NCI-H1694 treated with DMSO at 0.1 percent for 48 hours (cell line): Measurements from ENCODE around the gene RBM19.
"Not testable (repeated sequence)": the region's sequence is repeated elsewhere in the genome, so short reads cannot be mapped to it uniquely, and the experiment has no call there.

Source experiments
- DNase-seq: peaks from one replicate; lab custom pipeline; 2025; lab: John Stamatoyannopoulos, UW

RBM19 gene

DNA sequence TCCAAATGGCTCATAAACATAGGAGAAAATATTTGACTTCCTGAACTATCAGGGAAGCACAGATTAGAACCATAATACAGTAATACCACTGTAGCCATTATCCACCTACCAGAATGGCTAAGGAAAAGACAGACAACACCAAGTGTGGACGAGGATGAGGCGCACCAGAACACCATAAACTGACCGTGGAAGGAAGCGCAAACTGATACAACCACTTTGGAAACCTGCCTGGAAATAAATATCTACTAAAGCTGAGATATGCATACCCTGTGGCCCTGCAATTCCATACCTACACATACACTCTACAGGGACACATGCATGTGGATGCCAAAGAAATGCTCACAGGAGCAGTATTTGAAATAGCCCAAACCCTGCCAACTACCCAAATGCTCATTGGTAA is 60.3 kb downstream of the RBM19 start:
- no peak for DNase-seq

DNA sequence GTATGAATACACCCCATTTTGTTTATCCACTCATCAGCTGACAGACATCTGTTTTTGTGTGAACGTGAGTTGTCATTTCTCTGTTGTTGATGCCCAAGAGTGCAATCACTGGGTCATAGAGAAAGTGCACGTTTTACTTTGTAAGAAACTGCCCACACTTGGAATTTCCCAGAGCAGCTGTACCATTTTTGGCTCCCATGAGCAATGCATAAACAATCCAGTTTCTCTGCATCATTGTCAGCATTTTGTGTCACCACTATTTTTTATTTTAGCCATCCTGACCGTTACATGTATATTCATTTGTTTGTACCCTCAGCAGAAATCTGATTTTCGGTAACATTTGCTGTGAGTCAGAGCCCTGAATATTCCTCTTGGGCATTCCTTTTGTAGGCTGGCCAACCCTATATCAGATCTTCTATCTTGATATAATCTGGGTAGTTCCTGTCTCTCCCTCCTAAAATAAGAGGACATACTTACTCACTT is 62.7 kb downstream of the RBM19 start:
- no peak for DNase-seq

DNA sequence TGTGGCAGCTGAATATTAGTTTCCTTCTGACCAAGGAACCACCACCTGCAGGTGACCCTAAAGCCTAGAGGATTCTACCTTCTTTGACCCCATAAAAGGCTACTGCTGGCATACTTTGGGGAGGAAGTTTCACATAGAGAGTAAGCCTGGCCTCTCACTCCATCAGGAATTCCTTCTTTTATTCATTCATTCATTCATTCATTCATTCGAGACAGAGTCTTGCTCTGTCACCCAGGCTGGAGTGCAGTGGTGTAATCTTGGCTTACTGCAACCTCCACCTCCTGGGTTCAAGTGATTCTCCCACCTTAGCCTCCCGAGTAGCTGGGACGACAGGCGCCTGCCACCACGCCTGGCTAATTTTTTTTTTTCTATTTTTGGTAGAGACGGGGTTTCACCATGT is 64.8 kb downstream of the RBM19 start:
- not testable (repeated sequence) for DNase-seq

DNA sequence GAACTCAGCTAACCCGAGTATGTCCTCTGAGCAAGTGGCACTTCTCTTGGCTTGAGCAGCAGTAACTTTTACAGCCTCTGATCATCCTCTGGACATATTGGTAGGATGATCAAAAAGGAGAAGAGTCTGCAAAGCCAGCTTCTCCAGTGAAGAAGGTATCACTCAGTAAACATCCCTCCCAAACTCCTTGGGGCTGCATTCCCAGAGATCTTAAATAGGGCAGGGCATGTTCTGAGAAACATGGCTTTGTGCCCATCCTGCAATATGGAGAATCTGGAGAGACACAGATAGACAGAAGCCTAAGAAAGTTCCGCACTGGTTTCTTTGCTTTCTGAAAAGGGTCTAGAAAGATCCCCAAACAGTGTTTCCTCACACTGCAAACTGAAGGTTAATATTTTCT is 65.4 kb downstream of the RBM19 start:
- DNase-seq = no peak

DNA sequence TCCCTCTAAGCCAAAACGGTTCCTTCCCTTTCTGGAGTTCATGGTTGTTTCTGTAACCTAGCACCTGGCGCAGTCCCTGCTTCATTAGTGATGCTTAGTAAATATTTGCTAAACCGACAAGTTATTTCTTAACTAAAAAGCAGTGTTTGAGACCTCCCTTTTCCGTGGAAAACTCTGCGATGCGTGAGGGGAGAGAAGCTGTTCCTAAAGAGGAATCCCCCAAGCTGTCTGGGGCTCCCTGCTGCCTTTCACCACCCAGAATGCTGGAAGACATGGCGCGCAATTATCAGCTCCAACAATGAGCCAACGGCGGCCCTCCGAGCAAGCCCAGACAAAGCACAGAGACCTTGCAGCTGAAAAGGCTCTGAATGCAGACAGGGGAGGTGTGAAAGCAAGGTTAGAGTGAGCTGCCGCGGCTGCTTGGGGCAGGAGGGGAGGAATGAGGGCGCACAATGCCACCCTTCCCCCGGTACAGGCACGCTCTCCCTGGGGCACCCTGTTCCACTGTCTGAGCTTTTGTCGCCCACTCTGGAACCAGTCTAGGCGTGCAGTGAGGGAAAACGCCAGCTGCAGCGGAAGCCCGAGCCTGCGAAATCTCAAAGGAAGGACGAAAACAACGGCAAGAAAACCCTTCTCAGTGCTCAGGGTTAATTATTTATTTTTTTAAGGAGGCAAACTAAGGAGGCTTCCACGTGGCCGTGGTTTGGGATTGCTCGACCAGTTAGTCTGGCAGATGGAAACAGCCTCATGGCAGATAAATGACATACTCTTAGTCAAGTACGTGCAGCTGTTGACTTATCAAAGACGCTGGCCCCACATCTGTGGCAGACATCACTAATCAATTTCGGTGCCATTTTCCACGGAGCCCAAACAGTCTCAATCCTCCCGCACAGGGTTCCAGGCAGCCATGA is 66.3 kb downstream of the RBM19 start:
- peak; percentile 46 for DNase-seq

DNA sequence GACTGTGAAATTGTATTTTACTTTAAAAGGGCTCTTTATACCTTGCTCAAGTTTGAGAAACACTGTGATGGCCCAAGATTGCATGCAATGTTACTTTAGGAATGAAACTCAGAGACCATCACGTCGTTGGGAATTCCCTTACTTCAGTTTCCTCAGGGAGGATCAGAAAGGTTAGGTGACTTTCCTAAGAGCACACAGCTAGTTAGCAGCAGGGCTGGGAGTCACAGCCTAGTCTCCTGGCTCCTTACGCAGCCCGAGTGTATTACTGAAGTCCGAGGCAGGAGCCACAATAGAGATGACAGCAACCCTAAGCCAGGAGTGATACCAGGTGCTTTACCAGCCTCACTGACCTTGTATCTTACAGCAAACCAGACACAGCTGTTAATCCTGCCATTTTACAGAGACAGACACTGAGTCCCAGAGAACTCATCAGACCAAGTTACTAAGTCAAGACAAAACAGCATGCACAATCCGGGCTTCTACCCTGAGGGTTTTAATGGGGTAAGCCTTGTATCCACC is 67.0 kb downstream of the RBM19 start:
- DNase-seq = no peak

DNA sequence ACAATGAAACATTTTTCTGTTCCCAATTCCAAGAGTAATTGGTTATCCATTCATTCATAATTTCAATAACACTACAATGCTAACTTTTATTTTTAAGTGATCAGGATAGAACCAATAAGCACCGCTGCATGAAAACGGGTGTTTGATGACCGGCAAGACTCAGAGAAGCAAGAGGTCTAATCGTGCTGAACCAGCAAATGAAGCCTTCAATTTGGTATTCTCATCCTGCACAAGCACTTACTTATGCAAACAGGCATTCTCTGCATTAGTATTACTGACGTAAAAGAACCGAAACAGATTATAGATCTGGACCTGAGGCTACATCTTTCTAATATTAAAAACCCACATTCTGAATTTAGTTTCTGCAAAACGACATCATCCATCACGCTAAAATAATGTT is 67.7 kb downstream of the RBM19 start:
- DNase-seq = no peak

DNA sequence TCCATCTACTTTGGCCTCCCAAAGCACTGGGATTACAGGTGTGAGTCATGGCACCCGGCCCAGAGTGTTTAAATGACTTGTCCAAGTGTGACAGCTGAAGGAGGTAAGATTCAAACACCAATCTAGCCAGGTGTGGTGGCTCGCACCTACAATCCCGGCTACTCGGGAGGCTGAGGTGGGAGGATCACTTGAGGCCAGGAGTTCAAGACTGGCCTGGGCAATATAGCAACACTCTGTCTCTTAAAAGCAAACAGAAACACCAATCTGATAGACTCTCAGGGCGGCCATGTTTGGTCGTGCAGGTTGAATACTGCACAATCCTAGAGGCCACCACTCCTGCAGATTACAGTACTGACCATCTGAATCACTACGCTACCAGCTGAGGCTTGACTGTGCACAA is 68.7 kb downstream of the RBM19 start:
- no peak for DNase-seq

DNA sequence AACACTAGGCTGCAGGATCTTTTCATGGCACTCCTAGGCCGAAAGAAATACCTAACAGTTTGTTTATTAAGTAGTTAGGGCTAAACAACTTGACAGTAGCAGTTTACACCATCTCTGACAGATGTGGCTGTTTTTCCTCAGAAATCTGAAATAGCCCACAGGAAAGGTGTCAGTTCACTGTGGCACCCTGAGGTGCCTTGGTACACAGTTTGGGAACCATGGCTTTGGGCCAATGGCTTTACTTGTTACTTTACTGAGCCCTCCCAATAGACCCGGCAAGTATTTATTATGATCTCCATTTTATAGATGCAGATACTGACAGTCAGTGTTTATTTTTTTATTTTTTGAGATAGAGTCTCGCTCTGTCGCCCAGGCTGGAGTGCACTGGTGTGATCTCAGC is 69.3 kb downstream of the RBM19 start:
- DNase-seq = no peak

DNA sequence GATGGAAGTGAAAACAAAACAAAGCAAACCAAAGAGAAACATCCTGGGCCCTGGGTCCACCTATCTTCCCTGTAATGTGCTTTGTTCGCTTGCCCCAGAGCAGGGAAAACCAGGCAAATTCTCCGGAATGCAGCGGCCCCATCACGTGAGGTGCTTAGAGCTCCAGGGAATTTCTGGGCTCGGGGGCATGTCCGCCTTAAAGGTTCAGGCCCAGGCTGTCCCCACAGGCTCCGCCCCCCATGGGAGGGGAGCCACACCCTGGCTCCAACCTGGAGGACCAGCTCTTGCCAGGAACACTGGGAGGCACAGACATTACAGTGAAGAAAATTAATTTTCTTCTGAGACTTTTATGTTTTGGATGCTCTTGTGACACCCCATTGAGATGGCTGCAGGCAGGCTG is 69.9 kb downstream of the RBM19 start:
- DNase-seq = no peak

DNA sequence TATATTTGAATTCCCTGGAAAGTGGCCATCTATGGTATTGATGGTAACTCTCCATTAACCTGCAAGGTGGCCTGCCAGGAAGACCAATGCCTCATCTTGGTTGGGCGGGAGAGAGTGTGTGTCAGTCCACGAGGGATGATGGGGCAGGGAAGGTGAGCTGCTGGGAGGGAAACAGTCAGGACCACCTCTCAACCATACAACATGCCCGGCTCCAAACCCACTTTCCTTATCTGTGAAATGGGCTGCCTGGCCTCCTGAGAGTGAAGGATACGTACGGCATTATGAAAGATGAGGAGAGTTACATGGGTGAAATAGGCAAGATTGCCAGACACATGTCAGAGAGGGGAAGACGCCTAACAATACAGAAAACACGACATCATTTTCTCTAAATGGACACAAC is 70.9 kb downstream of the RBM19 start:
- no peak for DNase-seq

DNA sequence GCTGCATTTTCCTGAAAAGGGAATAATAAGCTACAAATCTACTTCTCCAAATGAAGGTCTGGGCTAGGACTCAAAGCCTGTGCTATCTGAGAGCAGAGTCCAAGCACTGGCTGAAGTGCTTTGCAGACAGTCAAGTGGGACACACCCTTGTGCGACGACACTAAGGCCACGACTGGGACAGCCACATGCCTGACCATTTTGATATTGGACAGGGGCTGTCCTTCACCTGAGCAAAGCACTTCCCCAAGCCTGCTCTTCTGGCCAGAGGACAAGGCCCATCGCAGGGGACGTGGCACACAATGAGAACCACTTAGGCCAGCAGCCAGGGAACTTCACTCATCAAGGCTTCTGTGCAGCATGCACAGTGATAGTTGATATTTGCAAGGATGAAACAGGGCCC is 71.4 kb downstream of the RBM19 start:
- DNase-seq = no peak

DNA sequence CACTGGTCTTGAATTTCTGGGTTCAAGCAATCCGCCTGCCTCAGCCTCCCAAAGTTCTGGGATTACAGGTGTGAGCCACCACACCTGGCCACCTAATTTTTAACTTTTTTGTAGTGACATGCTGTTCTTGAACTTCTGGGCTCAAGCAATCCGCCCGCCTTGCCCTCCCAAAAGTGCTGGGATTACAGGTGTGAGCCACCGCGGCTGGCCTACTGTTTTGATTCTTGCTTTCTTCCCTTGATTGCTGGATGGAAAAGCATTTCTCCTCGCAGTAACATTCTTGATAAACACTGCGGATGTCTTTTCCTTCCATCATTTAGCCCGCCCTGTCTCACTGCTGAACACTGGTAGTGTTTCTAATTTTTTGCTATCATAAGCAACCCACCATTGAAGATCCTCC is 72.9 kb downstream of the RBM19 start:
- no peak for DNase-seq

DNA sequence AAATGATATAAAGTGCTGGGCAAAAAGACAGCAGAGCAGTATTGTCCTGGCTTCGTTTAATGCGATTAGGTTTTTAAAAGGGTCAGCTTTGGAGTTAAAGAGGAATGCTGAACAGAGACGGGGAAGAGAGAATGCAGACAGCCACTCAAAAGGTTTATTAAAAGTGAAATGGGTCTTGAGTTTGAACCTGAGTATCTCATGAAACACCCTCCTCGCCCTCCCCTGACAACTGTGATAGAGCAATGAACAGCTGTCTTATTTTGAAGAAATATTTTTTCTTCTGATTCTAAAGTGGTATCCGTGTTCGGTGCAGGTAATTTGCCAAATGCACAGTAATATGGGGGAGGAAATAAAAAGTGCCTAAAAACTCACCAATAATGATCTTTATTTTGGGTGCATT is 73.6 kb downstream of the RBM19 start:
- no peak for DNase-seq

DNA sequence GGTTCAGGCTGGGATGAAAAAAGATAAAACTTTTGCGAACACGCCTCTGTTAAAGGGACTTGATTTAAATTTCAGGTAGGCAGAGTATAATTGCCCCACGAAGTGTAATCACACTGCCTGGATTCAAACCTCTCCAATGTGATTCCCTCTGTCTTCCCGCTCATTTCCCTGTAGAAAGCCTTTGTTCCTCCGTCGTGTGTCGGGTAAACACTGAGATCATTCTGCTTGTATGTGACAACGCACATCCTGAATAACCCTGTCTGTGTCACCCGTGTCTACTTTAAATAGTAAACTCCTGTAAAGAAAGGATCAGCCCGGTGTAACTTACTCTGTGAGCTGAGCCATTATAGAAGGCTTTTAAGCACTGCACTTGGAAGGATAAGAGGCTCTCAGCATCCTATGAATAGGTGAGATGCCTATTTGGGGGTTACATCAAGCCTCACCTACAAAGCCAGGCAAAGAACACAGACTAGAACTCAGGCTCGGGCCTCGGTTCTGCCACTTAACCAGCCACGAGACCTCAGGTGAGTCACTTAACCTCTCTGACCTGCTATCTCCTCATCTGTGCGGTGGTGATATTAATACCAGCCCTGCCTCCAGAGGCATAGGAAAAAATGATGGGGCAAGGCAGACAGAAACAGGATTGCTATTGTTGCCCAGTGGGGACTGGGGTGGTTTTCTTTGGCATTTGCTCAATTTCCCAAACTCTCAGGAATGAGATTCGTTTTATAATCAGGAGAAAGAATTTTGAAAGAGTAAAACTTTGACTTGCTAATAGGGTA is 74.2 kb downstream of the RBM19 start:
- DNase-seq = no peak

DNA sequence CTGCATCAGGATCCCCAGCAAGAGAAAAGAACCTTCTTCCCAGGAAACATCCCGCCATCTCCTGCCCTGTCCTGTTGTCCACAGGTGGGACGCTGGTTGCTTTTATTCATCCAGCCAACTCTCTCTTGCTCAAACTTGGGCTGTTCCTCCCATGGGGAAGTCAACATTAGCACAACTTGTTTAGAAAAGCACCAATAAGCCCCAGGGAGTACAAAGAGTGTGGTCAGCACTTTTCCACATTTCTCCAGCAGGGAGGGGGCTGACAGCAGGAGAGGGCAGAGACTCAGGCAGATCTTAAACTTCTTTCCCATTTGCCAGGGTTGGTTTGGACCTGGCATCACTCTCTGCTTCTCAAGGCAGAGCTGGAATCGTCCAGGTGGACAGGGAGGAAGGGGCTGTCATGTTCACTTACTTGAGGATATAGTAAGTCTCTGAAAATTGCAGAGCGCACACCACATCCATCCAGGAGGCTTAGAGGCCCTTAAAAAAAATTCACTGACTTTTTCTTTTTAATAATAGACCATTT is 74.9 kb downstream of the RBM19 start:
- no peak for DNase-seq

DNA sequence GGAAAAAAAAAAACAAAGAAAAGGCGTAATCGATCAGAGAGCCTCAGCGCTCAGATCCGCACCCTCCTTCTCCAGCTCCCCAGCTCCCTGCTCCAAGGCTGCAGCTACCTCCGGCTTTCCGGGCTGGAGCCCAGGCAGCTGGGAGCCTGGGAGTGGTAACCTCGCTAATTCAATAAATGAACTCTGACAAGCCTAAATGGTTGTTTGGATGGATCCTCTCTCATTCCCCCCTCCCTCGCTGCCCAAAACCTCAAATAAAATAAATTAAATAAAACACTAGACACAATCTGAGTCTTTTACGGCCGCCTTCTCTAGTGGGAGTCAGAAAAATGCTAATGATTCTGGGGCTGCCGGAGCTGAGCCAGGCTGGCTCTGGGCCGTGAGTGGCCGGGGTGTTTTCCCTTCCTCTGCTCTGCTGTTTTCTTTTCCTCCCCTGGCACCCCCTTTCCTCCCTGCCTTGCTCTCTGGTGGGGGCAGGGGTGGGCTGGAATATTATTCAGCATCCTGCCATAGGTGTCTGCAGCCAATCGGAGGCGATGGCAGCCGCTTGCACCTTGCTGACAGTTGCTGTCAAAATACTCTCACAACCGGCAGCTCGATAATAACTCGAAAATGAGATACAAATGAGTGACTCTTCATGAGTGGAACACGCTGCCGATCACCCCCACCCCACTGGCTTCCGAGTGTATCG is 76.1 kb downstream of the RBM19 start:
- DNase-seq = no peak

DNA sequence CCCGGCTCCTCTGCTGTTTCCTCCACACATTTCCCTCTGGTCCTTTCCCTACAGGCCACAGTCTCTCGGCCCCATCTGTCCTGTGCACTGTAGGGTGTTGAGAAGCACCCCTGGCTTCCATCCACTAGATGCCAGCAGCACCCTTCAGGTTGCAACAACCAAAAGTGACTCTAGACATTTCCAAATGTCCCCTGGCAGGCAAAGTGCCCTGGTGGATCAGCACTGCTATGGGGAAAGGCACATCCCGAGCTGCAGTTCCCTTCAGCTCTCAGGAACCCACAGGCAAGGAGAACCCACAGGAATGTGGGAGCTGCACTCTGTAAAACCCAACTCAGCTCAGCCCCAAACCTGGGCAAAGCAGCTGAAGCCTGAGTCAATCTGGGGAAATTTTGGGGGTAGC is 77.0 kb downstream of the RBM19 start:
- no peak for DNase-seq

DNA sequence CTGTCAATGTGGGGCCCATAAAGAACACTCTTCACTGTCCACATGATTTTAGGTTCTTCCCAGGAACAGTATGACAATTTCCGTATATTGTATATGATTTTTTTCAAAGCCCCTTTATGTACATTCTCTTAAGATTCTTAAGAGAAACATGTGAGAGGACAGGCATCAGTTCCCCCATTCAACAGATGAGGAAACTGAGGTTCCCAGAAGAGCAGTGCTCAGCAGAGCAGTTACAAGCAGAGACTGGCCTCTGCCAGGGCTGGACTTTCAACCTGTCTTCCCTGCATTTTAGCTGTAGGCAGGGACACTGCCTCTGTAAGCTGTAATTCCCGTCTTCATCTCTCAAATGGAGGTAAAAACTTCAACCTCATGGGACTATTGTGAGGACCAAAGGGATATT is 77.7 kb downstream of the RBM19 start:
- DNase-seq = no peak

DNA sequence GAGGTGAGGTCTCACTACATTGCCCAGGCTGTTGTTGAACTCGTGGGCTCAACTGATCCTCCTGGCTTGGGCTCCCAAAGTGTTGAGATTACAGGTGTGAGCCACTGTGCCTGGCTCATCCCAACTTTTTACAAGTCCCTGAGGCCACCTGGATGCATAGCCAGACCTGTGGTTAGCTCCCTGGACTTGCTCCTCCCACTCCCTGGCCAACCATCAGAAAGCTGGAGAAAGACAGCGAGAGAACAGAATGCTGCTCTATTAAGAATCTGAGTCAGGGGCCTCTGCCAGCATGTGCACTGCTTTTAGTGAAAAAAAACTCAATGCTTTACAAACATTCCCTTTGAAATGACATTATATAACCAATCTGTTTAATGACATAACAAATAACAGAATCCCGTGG is 78.2 kb downstream of the RBM19 start:
- DNase-seq = no peak

DNA sequence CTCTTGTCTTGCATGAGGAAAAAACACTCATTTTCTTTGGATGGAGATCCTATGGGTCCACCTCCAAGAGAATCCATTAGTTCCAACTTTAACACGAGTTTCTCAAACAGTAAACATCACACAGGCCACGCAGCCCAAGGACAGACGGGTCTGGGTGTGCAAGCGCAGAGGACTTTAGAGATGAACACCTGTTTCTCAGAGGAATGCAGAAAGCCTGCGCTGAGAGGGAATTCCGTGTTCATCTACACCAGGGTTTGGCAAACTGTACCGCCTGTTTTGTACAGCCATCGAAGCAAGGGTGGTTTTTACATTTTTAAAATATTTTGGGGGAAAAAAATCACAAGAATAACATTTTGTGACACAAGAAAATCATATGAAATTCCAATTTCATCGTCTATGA is 79.4 kb downstream of the RBM19 start:
- no peak for DNase-seq

DNA sequence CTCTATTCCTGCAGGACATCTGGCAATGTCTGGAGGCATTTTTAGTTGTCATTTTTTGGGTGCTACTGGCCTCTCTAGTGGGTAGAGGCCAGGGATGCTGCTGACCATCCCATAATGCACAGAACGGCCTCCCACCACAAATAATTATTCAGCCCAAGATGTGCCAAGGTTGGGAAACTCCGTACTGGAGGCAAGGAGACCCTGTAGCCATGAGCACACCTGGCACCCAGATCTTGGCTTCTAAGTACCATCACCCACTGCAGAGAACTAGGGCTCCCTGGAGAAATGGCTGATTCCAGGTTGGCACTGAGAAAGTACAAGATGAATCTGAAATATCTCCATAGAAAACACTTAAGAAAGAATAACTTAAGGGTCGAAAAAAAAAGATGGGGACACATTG is 81.7 kb downstream of the RBM19 start:
- no peak for DNase-seq
